Smooth muscle cell (in vitro differentiated cells): Measurements from ENCODE around the gene MMP11. TPM values are rescaled to one million over a fixed set of nuclear protein-coding genes. Genes with fewer than 3 reads are reported as not detected.

ENCODE experiments used
- DNase-seq: peaks from one replicate; lab custom pipeline; 2025; ENCODE audit not compliant: unreplicated experiment; lab: John Stamatoyannopoulos, UW
- H2AFZ ChIP-seq: fragments of 200-600 bp; sonication (generic); 2 replicates; pipeline ENCODE4 v1.6.0; 2016; ENCODE audit warnings: antibody characterized with exemption, low read depth, mild to moderate bottlenecking
- H3F3A ChIP-seq: fragments of 200-600 bp; sonication (generic); 2 replicates; pipeline ENCODE4 v1.6.0; 2017; ENCODE audit warnings: antibody characterized with exemption, low read depth
- H3K27ac ChIP-seq: fragments of 200-600 bp; sonication (generic); 2 replicates; pipeline ENCODE4 v1.5.1; 2016; ENCODE audit warnings: low read depth, mild to moderate bottlenecking
- H3K27me3 ChIP-seq: fragments of 200-600 bp; sonication (generic); 2 replicates; pipeline ENCODE4 v1.6.1; 2016; ENCODE audit warnings: low read depth, mild to moderate bottlenecking
- H3K36me3 ChIP-seq: fragments of 200-600 bp; sonication (generic); 2 replicates; pipeline ENCODE4 v1.5.1; 2016; ENCODE audit warnings: low read depth
- H3K4me1 ChIP-seq: fragments of 200-600 bp; sonication (generic); 2 replicates; pipeline ENCODE4 v1.5.1; 2016; ENCODE audit warnings: low read depth
- H3K4me2 ChIP-seq: fragments of 200-600 bp; sonication (generic); 2 replicates; pipeline ENCODE4 v1.6.0; 2016; ENCODE audit warnings: mild to moderate bottlenecking
- H3K4me3 ChIP-seq: fragments of 200-600 bp; sonication (generic); 2 replicates; pipeline ENCODE4 v1.5.1; 2016; ENCODE audit warnings: mild to moderate bottlenecking
- H3K79me2 ChIP-seq: fragments of 200-600 bp; sonication (generic); 2 replicates; pipeline ENCODE4 v1.6.0; 2016; ENCODE audit warnings: low read depth, mild to moderate bottlenecking
- H3K9ac ChIP-seq: fragments of 200-600 bp; sonication (generic); 2 replicates; pipeline ENCODE4 v1.6.0; 2016; ENCODE audit warnings: low read depth
- H3K9me3 ChIP-seq: fragments of 200-600 bp; sonication (generic); replicated peaks from 2 replicates; pipeline ENCODE4 v1.5.1; 2016; ENCODE audit warnings: low read depth
- H4K20me1 ChIP-seq: fragments of 200-600 bp; sonication (generic); 2 replicates; pipeline ENCODE4 v1.6.0; 2016; ENCODE audit warnings: low read depth
- CTCF ChIP-seq: fragments of 200-600 bp; sonication (generic); IDR thresholded peaks from 2 replicates; pipeline ENCODE4 v1.5.1; 2017; ENCODE audit warnings: borderline replicate concordance, mild to moderate bottlenecking, antibody characterized with exemption; ENCODE audit not compliant: insufficient read depth, poor library complexity, severe bottlenecking
- WGBS: methylation state at CpG from one replicate; pipeline ENCODE4 v1.1.7; 2016; ENCODE audit warnings: low lambda C conversion rate; 5-methylcytosine and 5-hydroxymethylcytosine counted together
- polyA plus RNA-seq: library from polyadenylated mRNA; unstranded; fragments of >200 nt; fragmentation: Nextera tagmentation; extraction: Ambion mirVana; gene quantifications from 2 replicates; pipeline ENCODE4 v1.2.1, GENCODE V29; 2016
- total RNA-seq: library from RNA; depleted of rRNA; stranded (reverse); fragments of >200 nt; gene quantifications from 2 replicates; pipeline ENCODE4 v1.2.3, GENCODE V29; 2014

Gene MMP11
- total and polyA plus RNA-seq, 2 experiments from 2014 or later, result 10.9 to 30.6 TPM

- no peak overlapping the region for H3K9ac ChIP-seq
- H4K20me1 ChIP-seq, result peaks cover 59% of the 10 kb centered on the region
- H3K27ac ChIP-seq, result no peak overlapping the region
- no peaks in the 10 kb centered on the region for H3F3A ChIP-seq
- H3K79me2 ChIP-seq, result peaks cover 16% of the 10 kb centered on the region
- TF ChIP-seq CTCF, result no peak
- no peak overlapping the region for H3K4me3 ChIP-seq
- H3K4me1 ChIP-seq, result no peaks in the 10 kb centered on the region
- H2AFZ ChIP-seq, result no peak overlapping the region
- H3K4me2 ChIP-seq, result no peak overlapping the region
- H3K36me3 ChIP-seq, result peaks cover 9% of the 10 kb centered on the region
- no peaks in the 10 kb centered on the region for H3K9me3 ChIP-seq
- no peaks in the 10 kb centered on the region for H3K27me3 ChIP-seq
- no peak for DNase-seq
- 95% methylated on average over 2 of the region's 2 CpGs for WGBS
Measured at GRCh38 chr22:23743303-23743705, 29.3 kb upstream of the MMP11 start.

- H3K4me1 ChIP-seq, result no peaks in the 10 kb centered on the region
- H3K27me3 ChIP-seq, result no peaks in the 10 kb centered on the region
- peaks cover 23% of the 10 kb centered on the region for H3K79me2 ChIP-seq
- H3F3A ChIP-seq, result no peaks in the 10 kb centered on the region
- H3K4me2 ChIP-seq, result no peak overlapping the region
- no peaks in the 10 kb centered on the region for H3K9me3 ChIP-seq
- no peak for TF ChIP-seq CTCF
- no peak overlapping the region for H3K4me3 ChIP-seq
- no peak for DNase-seq
- H3K27ac ChIP-seq, result no peak overlapping the region
- H2AFZ ChIP-seq, result no peak overlapping the region
- H4K20me1 ChIP-seq, result peaks cover 53% of the 10 kb centered on the region
- H3K9ac ChIP-seq, result no peak overlapping the region
- 97% methylated on average over 13 of the region's 13 CpGs for WGBS
- H3K36me3 ChIP-seq, result peaks cover 9% of the 10 kb centered on the region
Measured at GRCh38 chr22:23744001-23744400, 28.6 kb upstream of the MMP11 start.

- TF ChIP-seq CTCF, result no peak
- Histone ChIP-seq H3K79me2 (peaks cover 25% of the 10 kb centered on the region), H3K27me3 (no peaks in the 10 kb centered on the region), H3K4me2 (no peak overlapping the region), H3F3A (no peaks in the 10 kb centered on the region), H3K36me3 (peaks cover 9% of the 10 kb centered on the region), H4K20me1 (peaks cover 53% of the 10 kb centered on the region), H3K9ac (no peak overlapping the region), H3K4me3 (no peak overlapping the region), H2AFZ (no peak overlapping the region), H3K9me3 (no peaks in the 10 kb centered on the region), H3K4me1 (no peaks in the 10 kb centered on the region), H3K27ac (no peak overlapping the region)
- WGBS, result 97% methylated on average over 14 of the region's 14 CpGs
- DNase-seq, result no peak
Measured at GRCh38 chr22:23744485-23744884, 28.2 kb upstream of the MMP11 start.

- no peak overlapping the region for H3K4me2 ChIP-seq
- peaks cover 38% of the 10 kb centered on the region for H3K79me2 ChIP-seq
- no peak overlapping the region for H2AFZ ChIP-seq
- DNase-seq, result no peak
- TF ChIP-seq CTCF, result no peak
- H3K4me3 ChIP-seq, result no peak overlapping the region
- no peak overlapping the region for H3K27ac ChIP-seq
- no peak overlapping the region for H3K9ac ChIP-seq
- H3K9me3 ChIP-seq, result no peaks in the 10 kb centered on the region
- peaks cover 7% of the 10 kb centered on the region for H3K4me1 ChIP-seq
- H3K36me3 ChIP-seq, result peaks cover 9% of the 10 kb centered on the region
- H3F3A ChIP-seq, result no peaks in the 10 kb centered on the region
- H3K27me3 ChIP-seq, result no peaks in the 10 kb centered on the region
- WGBS, result 79% methylated on average over 6 of the region's 6 CpGs
- H4K20me1 ChIP-seq, result peaks cover 53% of the 10 kb centered on the region
Measured at GRCh38 chr22:23745791-23746190, 26.9 kb upstream of the MMP11 start.
